DND-41 (cell line): ENCODE data around the gene TBC1D14.

Experiments used
- ATAC-seq: fragments of 200-7000 bp; cut with Tn5 transposase; 3 replicates; pipeline ENCODE4 v1.9.1; 2021; ENCODE audit warnings: low read depth; ENCODE audit not compliant: insufficient read depth
- DNase-seq: peaks from one replicate; pipeline ENCODE4 v3.0.0-alpha.2; 2020
- H2AFZ ChIP-seq: 2 replicates; pipeline ENCODE4 v1.6.0; 2012; ENCODE audit warnings: low read depth, low read length
- H3K27ac ChIP-seq: 2 replicates; pipeline ENCODE4 v1.5.1; 2012; ENCODE audit warnings: low read length, inconsistent platforms
- H3K27me3 ChIP-seq: fragments of 200-600 bp; sonication (generic); 2 replicates; pipeline ENCODE4 v1.6.0; 2012; ENCODE audit warnings: low read length, mild to moderate bottlenecking, inconsistent platforms; ENCODE audit not compliant: insufficient read depth, poor library complexity
- H3K36me3 ChIP-seq: 2 replicates; pipeline ENCODE4 v1.5.1; 2012; ENCODE audit warnings: low read length, inconsistent platforms; ENCODE audit not compliant: insufficient read depth
- H3K4me1 ChIP-seq: 2 replicates; pipeline ENCODE4 v1.5.1; 2012; ENCODE audit warnings: mild to moderate bottlenecking, low read length; ENCODE audit not compliant: insufficient read depth
- H3K4me2 ChIP-seq: 2 replicates; pipeline ENCODE4 v1.6.0; 2012; ENCODE audit warnings: mild to moderate bottlenecking, moderate library complexity, low read length, inconsistent platforms; ENCODE audit not compliant: insufficient read depth
- H3K4me3 ChIP-seq, 2 experiments: fragments of 200-600 bp in 1 of 2; shearing (Covaris generic) in 1 of 2; 2 replicates each; pipeline ENCODE4 v1.5.1; 2012 to 2016; ENCODE audit warnings: inconsistent platforms in 2 of 2, low read length in 2 of 2, mild to moderate bottlenecking in 2 of 2, low read depth in 1 of 2, moderate library complexity in 1 of 2
- H3K79me2 ChIP-seq: 2 replicates; pipeline ENCODE4 v1.6.0; 2012; ENCODE audit warnings: low read length, inconsistent platforms; ENCODE audit not compliant: insufficient read depth
- H3K9ac ChIP-seq: 2 replicates; pipeline ENCODE4 v1.6.0; 2012; ENCODE audit warnings: low read depth, mild to moderate bottlenecking, inconsistent platforms, low read length, moderate library complexity
- H3K9me3 ChIP-seq: 2 replicates; pipeline ENCODE4 v1.5.1; 2012; ENCODE audit warnings: low read length, moderate library complexity, mild to moderate bottlenecking, inconsistent platforms; ENCODE audit not compliant: insufficient read depth, severe bottlenecking
- H4K20me1 ChIP-seq: 2 replicates; pipeline ENCODE4 v1.6.0; 2012; ENCODE audit warnings: low read length; ENCODE audit not compliant: insufficient read depth
- CTCF ChIP-seq: IDR thresholded peaks from 2 replicates; pipeline ENCODE4 v1.5.1; 2012; ENCODE audit warnings: borderline replicate concordance, low read length, moderate library complexity, mild to moderate bottlenecking; ENCODE audit not compliant: poor library complexity, severe bottlenecking; ENCODE audit errors: extremely low read depth
- EZH2 ChIP-seq: IDR thresholded peaks from 3 replicates; pipeline ENCODE4 v1.6.1; 2012; ENCODE audit warnings: borderline replicate concordance, low read depth, mild to moderate bottlenecking, moderate library complexity, low read length, inconsistent platforms; ENCODE audit not compliant: severe bottlenecking

Gene TBC1D14

GRCh38 chr4:7044137-7044930 lies 134.7 kb downstream of the TBC1D14 start:
- Histone ChIP-seq H3K36me3 (peaks cover 11% of the 10 kb centered on the region; the same call in 1 of the 2 replicates), H3K9ac (peak overlapping the region; percentile 97), H3K4me2 (peak overlapping the region; percentile 97), H3K9me3 (no peaks in the 10 kb centered on the region), H3K79me2 (peaks cover 57% of the 10 kb centered on the region), H3K27ac (peak overlapping the region; percentile 83), H2AFZ (peak overlapping the region; percentile 98), H3K4me1 (peaks cover 40% of the 10 kb centered on the region), H4K20me1 (peaks cover 42% of the 10 kb centered on the region), H3K4me3 (peak overlapping the region; percentile 94 to 100), H3K27me3 (peaks cover 3% of the 10 kb centered on the region)
- TF ChIP-seq EZH2 (no peak), CTCF (no peak)
- DNase-seq = no peak
- peak; percentile 7 for ATAC-seq

- Histone ChIP-seq H4K20me1 (peaks cover 53% of the 10 kb centered on the region), H3K9ac (peak overlapping the region; percentile 97), H3K27me3 (peaks cover 3% of the 10 kb centered on the region), H3K4me3 (no peak overlapping the region), H3K79me2 (peaks cover 68% of the 10 kb centered on the region), H3K4me1 (peaks cover 40% of the 10 kb centered on the region), H3K36me3 (peaks cover 11% of the 10 kb centered on the region; the same call in 1 of the 2 replicates), H3K27ac (no peak overlapping the region), H2AFZ (no peak overlapping the region), H3K4me2 (peak overlapping the region; percentile 97), H3K9me3 (no peaks in the 10 kb centered on the region)
- ATAC-seq (no peak), DNase-seq (no peak)
- TF ChIP-seq EZH2 = no peak
- TF ChIP-seq CTCF = no peak
Observed at GRCh38 chr4:7045553-7045952, 135.9 kb downstream of the TBC1D14 start.

- no peak overlapping the region for H2AFZ ChIP-seq
- no peak overlapping the region for H3K27ac ChIP-seq
- peaks cover 60% of the 10 kb centered on the region for H4K20me1 ChIP-seq
- H3K4me3 ChIP-seq = no peak overlapping the region; a peak in 1 of 4 replicates
- H3K27me3 ChIP-seq = peaks cover 3% of the 10 kb centered on the region
- no peak for ATAC-seq
- peaks cover 75% of the 10 kb centered on the region for H3K79me2 ChIP-seq
- TF ChIP-seq CTCF (no peak), EZH2 (no peak)
- DNase-seq = peak; percentile 20
- no peaks in the 10 kb centered on the region for H3K9me3 ChIP-seq
- H3K4me1 ChIP-seq = peaks cover 40% of the 10 kb centered on the region
- H3K9ac ChIP-seq = peak overlapping the region; percentile 8
- H3K4me2 ChIP-seq = peak overlapping the region; percentile 97
- H3K36me3 ChIP-seq = peaks cover 14% of the 10 kb centered on the region
Observed at GRCh38 chr4:7045961-7046921, 136.6 kb downstream of the TBC1D14 start.
